ENCODE measurements around the gene MYOZ3.

The MYOZ3 gene

DNA sequence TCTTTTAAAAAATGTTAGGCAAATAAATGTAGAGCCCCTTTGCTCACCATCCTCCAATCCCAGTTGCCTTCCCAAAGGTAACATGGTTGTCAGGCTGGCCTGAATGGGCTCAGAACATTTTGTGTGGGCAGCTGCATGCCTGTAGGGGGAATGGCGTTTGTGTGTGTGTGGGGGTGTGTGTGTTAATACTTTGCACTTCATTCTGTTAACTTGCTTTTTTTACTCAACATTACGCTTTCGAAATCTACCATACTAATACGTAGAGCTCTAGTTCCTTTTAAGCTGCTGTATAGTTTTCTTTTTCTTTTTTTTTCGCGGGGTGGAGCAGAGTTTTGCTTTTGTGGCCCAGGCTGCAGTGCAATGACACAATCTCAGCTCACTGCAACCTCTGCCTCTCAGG is 14.0 kb downstream of the MYOZ3 start:
- Histone ChIP-seq H4K20me1 (ENCODE audit: insufficient read depth, low read length) (no peaks in the 10 kb centered on the region), H3K79me2 (ENCODE audit: insufficient read depth, low read length) (no peaks in the 10 kb centered on the region), H3K4me1 (ENCODE audit: insufficient read depth, low read length) (peaks cover 28% of the 10 kb centered on the region), H3K36me3 (ENCODE audit: insufficient read depth, low read length) (no peaks in the 10 kb centered on the region), H3K27ac (ENCODE audit: low read length) (no peak overlapping the region), H3K4me3 (ENCODE audit: low read depth in 1 of 2, low read length in 2 of 2) (no peak overlapping the region), H2AFZ (ENCODE audit: low read depth, low read length) (no peak overlapping the region), H3K9me3 (ENCODE audit: insufficient read depth, low read length, severe bottlenecking) (no peaks in the 10 kb centered on the region), H3K27me3 (ENCODE audit: insufficient read depth, low read length, poor library complexity) (peaks cover 14% of the 10 kb centered on the region), H3K4me2 (ENCODE audit: insufficient read depth, low read length) (no peak overlapping the region), H3K9ac (ENCODE audit: low read depth, low read length) (no peak overlapping the region)
- TF ChIP-seq, protein P1, sequence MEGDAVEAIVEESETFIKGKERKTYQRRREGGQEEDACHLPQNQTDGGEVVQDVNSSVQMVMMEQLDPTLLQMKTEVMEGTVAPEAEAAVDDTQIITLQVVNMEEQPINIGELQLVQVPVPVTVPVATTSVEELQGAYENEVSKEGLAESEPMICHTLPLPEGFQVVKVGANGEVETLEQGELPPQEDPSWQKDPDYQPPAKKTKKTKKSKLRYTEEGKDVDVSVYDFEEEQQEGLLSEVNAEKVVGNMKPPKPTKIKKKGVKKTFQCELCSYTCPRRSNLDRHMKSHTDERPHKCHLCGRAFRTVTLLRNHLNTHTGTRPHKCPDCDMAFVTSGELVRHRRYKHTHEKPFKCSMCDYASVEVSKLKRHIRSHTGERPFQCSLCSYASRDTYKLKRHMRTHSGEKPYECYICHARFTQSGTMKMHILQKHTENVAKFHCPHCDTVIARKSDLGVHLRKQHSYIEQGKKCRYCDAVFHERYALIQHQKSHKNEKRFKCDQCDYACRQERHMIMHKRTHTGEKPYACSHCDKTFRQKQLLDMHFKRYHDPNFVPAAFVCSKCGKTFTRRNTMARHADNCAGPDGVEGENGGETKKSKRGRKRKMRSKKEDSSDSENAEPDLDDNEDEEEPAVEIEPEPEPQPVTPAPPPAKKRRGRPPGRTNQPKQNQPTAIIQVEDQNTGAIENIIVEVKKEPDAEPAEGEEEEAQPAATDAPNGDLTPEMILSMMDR (IDR thresholded peaks at IDR 0.05; ENCODE audit: borderline replicate concordance, extremely low read depth, low read length, poor library complexity, severe bottlenecking), result no peak
- TF ChIP-seq EZH2 (IDR thresholded peaks at IDR 0.05; ENCODE audit: borderline replicate concordance, low read depth, low read length, severe bottlenecking), result no peak
- no peak for ATAC-seq (ENCODE audit: insufficient read depth, low read depth)
- DNase-seq, result no peak

DNA sequence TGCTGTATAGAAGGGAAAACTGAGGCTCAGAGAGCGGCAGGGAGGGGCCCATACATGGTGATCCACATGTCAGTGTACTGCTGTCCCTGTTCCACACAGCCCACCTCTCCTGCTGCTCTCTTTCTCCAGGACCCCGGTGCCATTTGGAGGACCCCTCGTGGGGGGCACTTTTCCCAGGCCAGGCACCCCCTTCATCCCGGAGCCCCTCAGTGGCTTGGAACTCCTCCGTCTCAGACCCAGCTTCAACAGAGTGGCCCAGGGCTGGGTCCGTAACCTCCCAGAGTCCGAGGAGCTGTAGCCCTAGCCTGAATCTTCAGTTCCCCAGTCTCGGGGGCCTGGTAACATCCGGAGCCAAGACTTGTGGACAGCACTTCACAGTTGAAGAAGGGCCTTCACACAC is 15.5 kb downstream of the MYOZ3 start:
- Histone ChIP-seq H3K4me1 (ENCODE audit: insufficient read depth, low read length) (peaks cover 21% of the 10 kb centered on the region), H3K4me3 (ENCODE audit: low read depth in 1 of 2, low read length in 2 of 2) (no peak overlapping the region), H3K27me3 (ENCODE audit: insufficient read depth, low read length, poor library complexity) (peaks cover 5% of the 10 kb centered on the region), H3K4me2 (ENCODE audit: insufficient read depth, low read length) (no peak overlapping the region), H4K20me1 (ENCODE audit: insufficient read depth, low read length) (no peaks in the 10 kb centered on the region), H3K79me2 (ENCODE audit: insufficient read depth, low read length) (no peaks in the 10 kb centered on the region), H2AFZ (ENCODE audit: low read depth, low read length) (no peak overlapping the region), H3K27ac (ENCODE audit: low read length) (no peak overlapping the region), H3K9me3 (ENCODE audit: insufficient read depth, low read length, severe bottlenecking) (no peaks in the 10 kb centered on the region), H3K9ac (ENCODE audit: low read depth, low read length) (no peak overlapping the region), H3K36me3 (ENCODE audit: insufficient read depth, low read length) (no peaks in the 10 kb centered on the region)
- DNase-seq (no peak), ATAC-seq (ENCODE audit: insufficient read depth, low read depth) (no peak)
- no peak for TF ChIP-seq EZH2 (IDR thresholded peaks at IDR 0.05; ENCODE audit: borderline replicate concordance, low read depth, low read length, severe bottlenecking)
- TF ChIP-seq, protein P1 (IDR thresholded peaks at IDR 0.05; ENCODE audit: borderline replicate concordance, extremely low read depth, low read length, poor library complexity, severe bottlenecking), result no peak

DNA sequence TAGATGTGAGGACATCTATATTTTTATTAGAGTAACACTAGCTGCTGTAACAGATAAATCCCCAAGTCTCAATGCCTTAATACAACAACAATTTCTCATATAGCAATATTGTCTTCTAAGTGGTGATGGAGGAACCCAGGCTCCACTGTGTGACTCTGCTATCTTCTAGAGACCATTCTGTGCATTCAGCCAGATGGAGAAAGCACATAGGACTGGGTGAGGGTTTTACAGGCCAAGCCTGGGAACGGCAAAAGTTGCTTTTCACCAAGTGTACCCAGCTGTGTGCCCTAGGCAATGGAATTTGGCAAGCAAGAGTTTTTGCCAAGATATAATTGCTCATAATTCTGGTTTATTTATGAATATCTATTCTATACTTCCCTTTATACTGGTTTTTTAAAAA is 28.1 kb downstream of the MYOZ3 start:
- Histone ChIP-seq H4K20me1 (ENCODE audit: insufficient read depth, low read length) (no peaks in the 10 kb centered on the region), H3K4me2 (ENCODE audit: insufficient read depth, low read length) (no peak overlapping the region), H3K79me2 (ENCODE audit: insufficient read depth, low read length) (no peaks in the 10 kb centered on the region), H3K4me1 (ENCODE audit: insufficient read depth, low read length) (no peaks in the 10 kb centered on the region), H3K4me3 (ENCODE audit: low read depth in 1 of 2, low read length in 2 of 2) (no peak overlapping the region), H3K36me3 (ENCODE audit: insufficient read depth, low read length) (peaks cover 40% of the 10 kb centered on the region), H3K9ac (ENCODE audit: low read depth, low read length) (no peak overlapping the region), H3K27me3 (ENCODE audit: insufficient read depth, low read length, poor library complexity) (no peaks in the 10 kb centered on the region), H3K27ac (ENCODE audit: low read length) (no peak overlapping the region), H3K9me3 (ENCODE audit: insufficient read depth, low read length, severe bottlenecking) (no peaks in the 10 kb centered on the region), H2AFZ (ENCODE audit: low read depth, low read length) (no peak overlapping the region)
- 0 out of 3 replicates have a peak, but pooled peaks have one; percentile 40 for ATAC-seq (ENCODE audit: insufficient read depth, low read depth)
- no peak for DNase-seq
- TF ChIP-seq, protein P1 (IDR thresholded peaks at IDR 0.05; ENCODE audit: borderline replicate concordance, extremely low read depth, low read length, poor library complexity, severe bottlenecking), result no peak
- TF ChIP-seq EZH2 (IDR thresholded peaks at IDR 0.05; ENCODE audit: borderline replicate concordance, low read depth, low read length, severe bottlenecking), result no peak

DNA sequence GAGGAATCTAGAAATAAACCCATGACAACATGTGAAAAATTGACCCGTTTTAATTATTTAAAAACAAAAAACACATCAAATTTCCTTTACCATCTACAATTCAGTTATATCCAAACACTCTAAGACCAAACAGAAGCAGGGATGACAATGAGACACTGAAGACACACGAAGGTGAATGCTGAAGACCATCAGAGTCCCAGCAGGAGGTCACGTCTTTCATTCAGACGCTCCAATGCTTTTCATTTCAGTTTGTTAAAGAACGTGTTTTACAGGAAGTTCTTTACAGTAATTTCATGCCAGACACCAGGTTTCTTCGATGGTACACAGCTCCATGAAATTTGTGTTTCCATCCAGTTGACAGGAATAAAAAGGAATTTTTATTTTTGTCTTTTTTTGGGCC is 29.7 kb downstream of the MYOZ3 start:
- no peak for DNase-seq

More for the DNA sequence above, 29.7 kb downstream of the MYOZ3 start:
- Histone ChIP-seq H3K79me2 (ENCODE audit: insufficient read depth, low read length) (no peaks in the 10 kb centered on the region), H3K27me3 (ENCODE audit: insufficient read depth, low read length, poor library complexity) (no peaks in the 10 kb centered on the region), H3K4me2 (ENCODE audit: insufficient read depth, low read length) (no peak overlapping the region), H4K20me1 (ENCODE audit: insufficient read depth, low read length) (no peaks in the 10 kb centered on the region), H3K4me1 (ENCODE audit: insufficient read depth, low read length) (no peaks in the 10 kb centered on the region), H3K9ac (ENCODE audit: low read depth, low read length) (no peak overlapping the region), H3K36me3 (ENCODE audit: insufficient read depth, low read length) (peaks cover 57% of the 10 kb centered on the region), H3K27ac (ENCODE audit: low read length) (no peak overlapping the region), H3K4me3 (ENCODE audit: low read depth in 1 of 2, low read length in 2 of 2) (no peak overlapping the region), H3K9me3 (ENCODE audit: insufficient read depth, low read length, severe bottlenecking) (no peaks in the 10 kb centered on the region), H2AFZ (ENCODE audit: low read depth, low read length) (no peak overlapping the region)
- ATAC-seq (ENCODE audit: insufficient read depth, low read depth), result no peak
- TF ChIP-seq EZH2 (IDR thresholded peaks at IDR 0.05; ENCODE audit: borderline replicate concordance, low read depth, low read length, severe bottlenecking), result no peak
- TF ChIP-seq, protein P1 (IDR thresholded peaks at IDR 0.05; ENCODE audit: borderline replicate concordance, extremely low read depth, low read length, poor library complexity, severe bottlenecking), result no peak

Measured in DND-41 (cell line).